Prostate gland (tissue), 2 donors: ENCODE results near the gene MORC4. TPM values are rescaled to one million over a fixed set of nuclear protein-coding genes. Genes with fewer than 3 reads are reported as not detected.

ENCODE experiments used
- DNase-seq: peaks from one replicate; pipeline ENCODE4 v3.0.0-alpha.2; 2019; ENCODE audit warnings: low spot score
- H3K27ac ChIP-seq, 2 donors: fragments of 200-600 bp; sonication (generic); 2 replicates each; pipeline ENCODE4 v1.5.1; 2017 to 2019
- H3K27me3 ChIP-seq: fragments of 200-600 bp; sonication (generic); replicated peaks from 2 replicates; pipeline ENCODE4 v1.5.1; 2019; ENCODE audit not compliant: insufficient read depth
- H3K36me3 ChIP-seq, 2 donors: fragments of 200-600 bp; sonication (generic); 1 replicate in 1 of 2; 2 replicates in 1 of 2; pipeline versions ENCODE4 v1.5.1 to v1.8.1; 2017 to 2019
- H3K4me1 ChIP-seq: fragments of 200-600 bp; sonication (generic); replicated peaks from 2 replicates; pipeline ENCODE4 v1.5.1; 2019
- H3K4me3 ChIP-seq, 2 donors: fragments of 200-600 bp; sonication (generic); 2 replicates each; pipeline ENCODE4 v1.5.1; 2017 to 2019
- H3K9me3 ChIP-seq: fragments of 200-600 bp; sonication (generic); 2 replicates; pipeline ENCODE4 v1.5.1; 2017
- POLR2A ChIP-seq: fragments of 450-650 bp; IDR thresholded peaks from one replicate; pipeline ENCODE4 v1.6.1; 2016; ENCODE audit warnings: antibody characterized with exemption, mild to moderate bottlenecking
- POLR2AphosphoS5 ChIP-seq: sonication (generic); formaldehyde crosslinking; IDR thresholded peaks from one replicate; pipeline ENCODE4 v1.6.1; 2017; ENCODE audit warnings: antibody characterized with exemption
- WGBS: methylation state at CpG from one replicate; pipeline ENCODE4 v1.1.5; 2018; 5-methylcytosine and 5-hydroxymethylcytosine counted together
- intact Hi-C: fragments of 100-400 bp; cut with DNase I; formaldehyde crosslinking; loops from one replicate; pipeline ENCODE4 v1.14.2; 2022
- total RNA-seq, 2 donors: library from RNA; depleted of rRNA; stranded (reverse); fragments of >200 nt; gene quantifications; one replicate each; pipeline ENCODE4 v1.1.0, GENCODE V29; 2016
- TF ChIP-seq, protein P1 (sequence below), 4 experiments: fragments of 200-600 bp in 2 of 4; fragments of 450-650 bp in 2 of 4; sonication (generic) in 2 of 4; IDR thresholded peaks; 1 replicate in 3 of 4; 2 replicates in 1 of 4; pipeline ENCODE4 v1.5.1; 2016 to 2019; ENCODE audit warnings: antibody characterized with exemption in 4 of 4, mild to moderate bottlenecking in 2 of 4, moderate library complexity in 2 of 4

MORC4 gene
- total RNA-seq, 2 donors from 2014 or later = 20.4 to 36.1 TPM

DNA sequence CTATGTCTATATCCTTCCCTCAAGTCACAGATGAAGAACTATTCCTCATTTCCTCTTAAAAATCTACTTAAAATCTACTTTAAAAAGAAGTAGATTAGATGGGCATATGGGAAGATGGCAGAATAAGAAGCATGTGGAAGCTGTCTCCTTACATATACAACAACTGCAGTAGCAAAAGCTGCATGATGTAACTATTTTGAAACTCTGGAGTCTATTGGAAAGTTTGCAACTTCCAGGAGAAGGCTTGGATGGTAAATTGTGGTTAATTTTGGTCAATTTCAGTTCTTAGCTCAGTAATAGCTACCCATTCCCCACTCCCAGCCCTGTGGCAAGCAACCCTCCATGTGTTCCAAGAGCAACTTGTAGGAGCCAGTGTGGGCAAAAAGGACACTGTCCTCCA lies 36.9 kb downstream of the MORC4 start:
- no peak overlapping the region for H3K4me3 ChIP-seq
- H3K27me3 ChIP-seq = no peaks in the 10 kb centered on the region
- no peak for TF ChIP-seq POLR2AphosphoS5
- no peak for TF ChIP-seq POLR2A
- TF ChIP-seq, protein P1, sequence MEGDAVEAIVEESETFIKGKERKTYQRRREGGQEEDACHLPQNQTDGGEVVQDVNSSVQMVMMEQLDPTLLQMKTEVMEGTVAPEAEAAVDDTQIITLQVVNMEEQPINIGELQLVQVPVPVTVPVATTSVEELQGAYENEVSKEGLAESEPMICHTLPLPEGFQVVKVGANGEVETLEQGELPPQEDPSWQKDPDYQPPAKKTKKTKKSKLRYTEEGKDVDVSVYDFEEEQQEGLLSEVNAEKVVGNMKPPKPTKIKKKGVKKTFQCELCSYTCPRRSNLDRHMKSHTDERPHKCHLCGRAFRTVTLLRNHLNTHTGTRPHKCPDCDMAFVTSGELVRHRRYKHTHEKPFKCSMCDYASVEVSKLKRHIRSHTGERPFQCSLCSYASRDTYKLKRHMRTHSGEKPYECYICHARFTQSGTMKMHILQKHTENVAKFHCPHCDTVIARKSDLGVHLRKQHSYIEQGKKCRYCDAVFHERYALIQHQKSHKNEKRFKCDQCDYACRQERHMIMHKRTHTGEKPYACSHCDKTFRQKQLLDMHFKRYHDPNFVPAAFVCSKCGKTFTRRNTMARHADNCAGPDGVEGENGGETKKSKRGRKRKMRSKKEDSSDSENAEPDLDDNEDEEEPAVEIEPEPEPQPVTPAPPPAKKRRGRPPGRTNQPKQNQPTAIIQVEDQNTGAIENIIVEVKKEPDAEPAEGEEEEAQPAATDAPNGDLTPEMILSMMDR (IDR thresholded peaks at IDR 0.05) = no peak
- DNase-seq = no peak
- no peak overlapping the region for H3K27ac ChIP-seq
- no peaks in the 10 kb centered on the region for H3K4me1 ChIP-seq
- intact Hi-C loops = no loop called here
- no peaks in the 10 kb centered on the region for H3K36me3 ChIP-seq
- no peaks in the 10 kb centered on the region for H3K9me3 ChIP-seq

DNA sequence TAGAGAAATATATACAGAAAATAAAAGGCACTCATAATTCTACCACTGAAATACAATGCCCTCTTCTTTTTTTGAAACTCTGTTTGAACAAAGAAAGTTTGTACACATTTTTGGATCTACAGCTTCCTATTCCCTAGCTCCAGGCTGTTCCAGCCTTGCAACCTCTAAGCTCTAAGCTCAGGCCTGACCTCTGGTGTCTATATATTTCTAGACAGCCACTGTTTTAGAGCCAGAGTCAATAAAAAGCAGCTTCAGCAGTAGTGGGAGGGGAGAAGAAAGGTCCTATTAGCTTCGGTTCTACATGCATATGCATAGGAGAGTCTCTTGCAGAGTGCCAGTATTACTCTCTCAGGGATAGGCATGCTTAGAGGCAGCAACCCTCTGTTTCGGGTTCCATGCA lies 40.1 kb downstream of the MORC4 start:
- peak; percentile 3 for DNase-seq
- no peaks in the 10 kb centered on the region for H3K36me3 ChIP-seq
- no peaks in the 10 kb centered on the region for H3K27me3 ChIP-seq
- TF ChIP-seq, protein P1 (IDR thresholded peaks at IDR 0.05) = no peak
- TF ChIP-seq POLR2A (no peak), POLR2AphosphoS5 (no peak)
- H3K4me1 ChIP-seq = no peaks in the 10 kb centered on the region
- intact Hi-C loops = no loop called here
- H3K27ac ChIP-seq = no peak overlapping the region
- 61% methylated on average over 2 of the region's 2 CpGs for WGBS
- H3K4me3 ChIP-seq = no peak overlapping the region
- no peaks in the 10 kb centered on the region for H3K9me3 ChIP-seq

DNA sequence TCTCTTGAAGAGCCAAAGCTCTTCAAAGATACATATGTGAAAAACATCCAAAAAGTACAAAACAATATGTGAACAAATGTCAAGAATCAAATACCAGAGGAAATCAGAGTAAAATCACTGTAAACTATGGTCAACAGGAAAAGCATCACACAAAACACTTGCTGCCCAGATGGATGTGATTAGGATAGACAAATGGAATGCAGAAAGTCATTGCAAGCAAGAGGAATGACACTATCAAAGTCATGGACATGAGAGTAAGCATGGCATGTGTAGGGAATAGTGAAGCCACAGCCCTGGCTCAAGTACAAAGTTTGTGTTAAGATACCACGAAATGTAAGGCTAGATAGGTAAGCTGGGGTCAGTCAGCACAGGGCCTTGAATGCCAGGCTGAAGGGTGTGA lies 42.2 kb downstream of the MORC4 start:
- WGBS = 89% methylated on average over 1 of the region's 1 CpG
- Histone ChIP-seq H3K27me3 (no peaks in the 10 kb centered on the region), H3K4me1 (no peaks in the 10 kb centered on the region), H3K36me3 (no peaks in the 10 kb centered on the region), H3K27ac (no peak overlapping the region), H3K9me3 (no peaks in the 10 kb centered on the region), H3K4me3 (no peak overlapping the region)
- DNase-seq = no peak
- TF ChIP-seq, protein P1 (IDR thresholded peaks at IDR 0.05) = no peak
- TF ChIP-seq POLR2A (no peak), POLR2AphosphoS5 (no peak)
- intact Hi-C loops = no loop called here

DNA sequence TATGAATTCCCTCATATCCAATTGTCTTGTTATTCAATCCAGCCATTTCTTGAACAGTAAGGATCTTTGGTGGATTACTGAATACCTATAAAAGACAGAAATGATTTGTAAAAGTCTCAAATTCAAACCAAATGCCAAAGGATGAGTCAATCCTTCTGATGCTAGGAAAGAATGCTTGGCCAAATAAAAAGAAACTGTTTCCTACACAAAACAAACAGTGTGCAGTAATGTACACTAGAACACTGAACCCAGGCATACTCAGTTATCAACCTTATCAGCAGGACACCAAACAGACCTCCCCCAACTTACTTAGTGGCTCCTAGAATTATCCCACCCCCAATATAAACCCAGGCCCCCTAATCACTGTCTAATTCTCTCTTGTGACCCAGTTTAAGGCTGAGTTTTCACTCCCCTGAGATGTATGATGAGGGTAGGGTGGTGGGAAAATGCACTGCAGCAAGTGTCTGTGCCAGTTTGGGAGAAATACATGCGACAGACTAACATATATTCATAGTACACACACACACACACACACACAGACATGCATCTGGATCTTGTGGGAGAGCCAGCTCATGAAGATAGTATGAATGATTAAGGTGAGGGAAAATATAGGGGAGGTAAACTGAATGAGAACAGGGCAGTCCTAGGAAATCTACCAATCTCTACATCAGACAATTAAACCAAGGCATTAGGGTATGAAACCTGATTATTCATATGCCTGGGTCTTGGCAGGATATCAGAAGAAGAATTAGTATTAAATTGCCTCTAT lies 44.8 kb downstream of the MORC4 start:
- Histone ChIP-seq H3K27ac (no peak overlapping the region), H3K27me3 (no peaks in the 10 kb centered on the region), H3K9me3 (no peaks in the 10 kb centered on the region), H3K36me3 (no peaks in the 10 kb centered on the region), H3K4me3 (no peak overlapping the region), H3K4me1 (no peaks in the 10 kb centered on the region)
- intact Hi-C loops = no loop called here
- TF ChIP-seq POLR2AphosphoS5 = no peak
- TF ChIP-seq POLR2A = no peak
- TF ChIP-seq, protein P1 (IDR thresholded peaks at IDR 0.05) = no peak
- DNase-seq = no peak
- 33% methylated on average over 1 of the region's 1 CpG for WGBS

DNA sequence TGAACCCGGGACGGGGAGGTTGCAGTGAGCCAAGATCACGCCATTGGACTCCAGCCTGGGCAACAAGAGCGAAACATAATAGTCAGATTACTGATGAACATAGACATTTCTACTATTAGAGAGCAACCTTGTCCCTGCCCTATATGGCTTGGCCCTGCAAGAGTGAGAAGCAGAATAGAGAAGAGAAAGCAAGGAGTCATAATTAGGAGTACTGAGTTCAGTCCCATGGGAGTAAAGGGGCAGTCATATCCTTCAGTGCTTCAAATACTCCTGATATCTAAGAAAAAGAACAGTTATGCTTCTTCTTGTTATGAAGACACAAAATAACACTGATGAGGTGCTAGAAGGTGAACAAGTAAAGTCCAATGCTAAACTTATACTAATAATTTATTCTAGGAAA lies 46.0 kb downstream of the MORC4 start:
- intact Hi-C loops = loop anchor here (5.0 kb wide), 1 partner anchor 52 kb away; the partner anchor contains the start of gene RIPPLY1

More for the DNA sequence above, 46.0 kb downstream of the MORC4 start:
- WGBS = 97% methylated on average over 4 of the region's 4 CpGs
- DNase-seq = no peak
- Histone ChIP-seq H3K27ac (no peak overlapping the region), H3K9me3 (no peaks in the 10 kb centered on the region), H3K4me1 (no peaks in the 10 kb centered on the region), H3K27me3 (no peaks in the 10 kb centered on the region), H3K4me3 (no peak overlapping the region), H3K36me3 (no peaks in the 10 kb centered on the region)
- TF ChIP-seq POLR2AphosphoS5 = no peak
- no peak for TF ChIP-seq POLR2A
- TF ChIP-seq, protein P1 (IDR thresholded peaks at IDR 0.05) = no peak
